Astrocyte (in vitro differentiated cells and primary cell): ENCODE measurements around the gene CSPG4. TPM values are rescaled to one million over a fixed set of nuclear protein-coding genes. Genes with fewer than 3 reads are reported as not detected.

Experiments
- DNase-seq: peaks from one replicate; pipeline ENCODE4 v3.0.0-alpha.2; 2010; ENCODE audit warnings: low read depth
- FAIRE-seq: peaks from 2 replicates; lab custom pipeline; 2011; peaks lifted over from hg19 to GRCh38; lab: Jason Lieb, UNC
- H2AFZ ChIP-seq: 2 replicates; pipeline ENCODE4 v1.6.0; 2012; ENCODE audit warnings: low read depth, low read length, inconsistent platforms
- H3K27ac ChIP-seq: 2 replicates; pipeline ENCODE4 v1.5.1; 2011; ENCODE audit warnings: low read depth, low read length, inconsistent platforms
- H3K27me3 ChIP-seq: 2 replicates; pipeline ENCODE4 v1.6.0; 2011; ENCODE audit warnings: low read length, inconsistent platforms; ENCODE audit not compliant: insufficient read depth
- H3K36me3 ChIP-seq: 2 replicates; pipeline ENCODE4 v1.5.1; 2011; ENCODE audit warnings: low read length, inconsistent platforms; ENCODE audit not compliant: insufficient read depth
- H3K4me1 ChIP-seq: 2 replicates; pipeline ENCODE4 v1.5.1; 2011; ENCODE audit warnings: low read length, inconsistent platforms; ENCODE audit not compliant: insufficient read depth
- H3K4me2 ChIP-seq: 2 replicates; pipeline ENCODE4 v1.6.0; 2012; ENCODE audit warnings: low read length, inconsistent platforms
- H3K4me3 ChIP-seq: 2 replicates; pipeline ENCODE4 v1.5.1; 2011; ENCODE audit warnings: low read depth, mild to moderate bottlenecking, low read length, inconsistent platforms; ENCODE audit not compliant: insufficient read depth
- H3K79me2 ChIP-seq: 2 replicates; pipeline ENCODE4 v1.6.0; 2012; ENCODE audit warnings: mild to moderate bottlenecking, low read length, inconsistent platforms; ENCODE audit not compliant: insufficient read depth
- H3K9ac ChIP-seq: 2 replicates; pipeline ENCODE4 v1.6.0; 2012; ENCODE audit warnings: mild to moderate bottlenecking, low read length, inconsistent platforms
- H3K9me3 ChIP-seq: 2 replicates; pipeline ENCODE4 v1.5.1; 2012; ENCODE audit warnings: low read depth, mild to moderate bottlenecking, low read length, inconsistent platforms; ENCODE audit not compliant: insufficient read depth
- H4K20me1 ChIP-seq: 2 replicates; pipeline ENCODE4 v1.6.0; 2012; ENCODE audit warnings: low read length, inconsistent platforms; ENCODE audit not compliant: insufficient read depth
- H3K27ac Mint-ChIP-seq: one replicate; pipeline ENCODE4 v1.8.0; 2021; ENCODE audit warnings: mild to moderate bottlenecking, mixed read lengths; ENCODE audit not compliant: unreplicated experiment
- H3K27me3 Mint-ChIP-seq: one replicate; pipeline ENCODE4 v1.8.0; 2021; ENCODE audit warnings: low read depth, mixed read lengths; ENCODE audit not compliant: unreplicated experiment
- H3K36me3 Mint-ChIP-seq: one replicate; pipeline ENCODE4 v1.8.0; 2021; ENCODE audit warnings: low read depth, mixed read lengths; ENCODE audit not compliant: unreplicated experiment
- H3K4me1 Mint-ChIP-seq: one replicate; pipeline ENCODE4 v1.8.0; 2021; ENCODE audit warnings: low read depth, mixed read lengths; ENCODE audit not compliant: unreplicated experiment
- H3K4me3 Mint-ChIP-seq: one replicate; pipeline ENCODE4 v1.8.0; 2021; ENCODE audit warnings: mild to moderate bottlenecking, moderate library complexity, mixed read lengths; ENCODE audit not compliant: unreplicated experiment
- H3K9me3 Mint-ChIP-seq: one replicate; pipeline ENCODE4 v1.8.0; 2021; ENCODE audit warnings: mild to moderate bottlenecking, mixed read lengths; ENCODE audit not compliant: unreplicated experiment
- EZH2 ChIP-seq: IDR thresholded peaks from 2 replicates; pipeline ENCODE4 v1.6.1; 2012; ENCODE audit warnings: mild to moderate bottlenecking, low read length, inconsistent platforms; ENCODE audit not compliant: insufficient read depth
- total RNA-seq: library from RNA; stranded (reverse); gene quantifications from 2 replicates; pipeline ENCODE4 v1.2.1, GENCODE V29; 2021
- TF ChIP-seq, protein P1 (sequence below): IDR thresholded peaks from 2 replicates; pipeline ENCODE4 v1.5.1; 2011; ENCODE audit warnings: low read depth, mild to moderate bottlenecking, inconsistent platforms, low read length, moderate library complexity; ENCODE audit not compliant: insufficient read depth

CSPG4 gene
- total RNA-seq, 1 donor from 2014 or later = 26.9 TPM

GRCh38 chr15:75651810-75652543, 60.7 kb downstream of the CSPG4 start:
- Histone ChIP-seq H3K4me2 (peak overlapping the region; percentile 96), H4K20me1 (peaks cover 82% of the 10 kb centered on the region), H3K9ac (peak overlapping the region; percentile 54), H3K36me3 (peaks cover 4% of the 10 kb centered on the region), H3K79me2 (peaks cover 93% of the 10 kb centered on the region), H3K27ac (peak overlapping the region; percentile 26), H3K4me1 (peaks cover 43% of the 10 kb centered on the region), H3K4me3 (peak overlapping the region; percentile 51), H2AFZ (no peak overlapping the region), H3K9me3 (no peaks in the 10 kb centered on the region), H3K27me3 (no peaks in the 10 kb centered on the region)
- FAIRE-seq (no peak), DNase-seq (no peak)
- Mint-ChIP-seq H3K9me3 (no peaks in the 10 kb centered on the region), H3K27ac (no peak overlapping the region), H3K36me3 (peaks cover 26% of the 10 kb centered on the region), H3K4me1 (peaks cover 55% of the 10 kb centered on the region), H3K4me3 (peak overlapping the region; percentile 80), H3K27me3 (no peaks in the 10 kb centered on the region)
- no peak for TF ChIP-seq EZH2
- TF ChIP-seq, protein P1, sequence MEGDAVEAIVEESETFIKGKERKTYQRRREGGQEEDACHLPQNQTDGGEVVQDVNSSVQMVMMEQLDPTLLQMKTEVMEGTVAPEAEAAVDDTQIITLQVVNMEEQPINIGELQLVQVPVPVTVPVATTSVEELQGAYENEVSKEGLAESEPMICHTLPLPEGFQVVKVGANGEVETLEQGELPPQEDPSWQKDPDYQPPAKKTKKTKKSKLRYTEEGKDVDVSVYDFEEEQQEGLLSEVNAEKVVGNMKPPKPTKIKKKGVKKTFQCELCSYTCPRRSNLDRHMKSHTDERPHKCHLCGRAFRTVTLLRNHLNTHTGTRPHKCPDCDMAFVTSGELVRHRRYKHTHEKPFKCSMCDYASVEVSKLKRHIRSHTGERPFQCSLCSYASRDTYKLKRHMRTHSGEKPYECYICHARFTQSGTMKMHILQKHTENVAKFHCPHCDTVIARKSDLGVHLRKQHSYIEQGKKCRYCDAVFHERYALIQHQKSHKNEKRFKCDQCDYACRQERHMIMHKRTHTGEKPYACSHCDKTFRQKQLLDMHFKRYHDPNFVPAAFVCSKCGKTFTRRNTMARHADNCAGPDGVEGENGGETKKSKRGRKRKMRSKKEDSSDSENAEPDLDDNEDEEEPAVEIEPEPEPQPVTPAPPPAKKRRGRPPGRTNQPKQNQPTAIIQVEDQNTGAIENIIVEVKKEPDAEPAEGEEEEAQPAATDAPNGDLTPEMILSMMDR = no peak

- peaks cover 60% of the 10 kb centered on the region for H3K4me1 Mint-ChIP-seq
- H4K20me1 ChIP-seq = peaks cover 74% of the 10 kb centered on the region
- H3K27ac ChIP-seq = peak overlapping the region; percentile 26
- TF ChIP-seq EZH2 = no peak
- TF ChIP-seq, protein P1 = no peak
- no peaks in the 10 kb centered on the region for H3K9me3 ChIP-seq
- H3K27ac Mint-ChIP-seq = peak overlapping the region; percentile 64
- peak overlapping the region; percentile 80 for H3K4me3 Mint-ChIP-seq
- FAIRE-seq (no peak), DNase-seq (no peak)
- H3K27me3 ChIP-seq = no peaks in the 10 kb centered on the region
- no peak overlapping the region for H2AFZ ChIP-seq
- no peaks in the 10 kb centered on the region for H3K9me3 Mint-ChIP-seq
- peaks cover 4% of the 10 kb centered on the region for H3K36me3 ChIP-seq
- H3K27me3 Mint-ChIP-seq = no peaks in the 10 kb centered on the region
- H3K36me3 Mint-ChIP-seq = peaks cover 23% of the 10 kb centered on the region
- peaks cover 93% of the 10 kb centered on the region for H3K79me2 ChIP-seq
- peak overlapping the region; percentile 96 for H3K4me2 ChIP-seq
- peak overlapping the region; percentile 54 for H3K9ac ChIP-seq
- H3K4me1 ChIP-seq = peaks cover 50% of the 10 kb centered on the region
- peak overlapping the region; percentile 51 for H3K4me3 ChIP-seq
Measured at GRCh38 chr15:75650908-75651809, 61.5 kb downstream of the CSPG4 start.
